Liver (tissue), 9 donors: ENCODE data around the gene OAS1. TPM values are rescaled to one million over a fixed set of nuclear protein-coding genes. Genes with fewer than 3 reads are reported as not detected.

ENCODE experiments used
- DNase-seq: peaks from one replicate; pipeline ENCODE4 v3.0.0-alpha.2; 2017; ENCODE audit warnings: low spot score
- H3K27ac ChIP-seq, 2 donors: one replicate each; pipeline ENCODE4 v1.7.0; 2013; ENCODE audit warnings: inconsistent platforms in 2 of 2, low read length in 2 of 2, control low read depth in 1 of 2, low read depth in 1 of 2, mild to moderate bottlenecking in 1 of 2
- H3K27me3 ChIP-seq, 4 donors: one replicate each; pipeline versions ENCODE4 v1.6.1 to v1.7.0; 2013; ENCODE audit warnings: low read length in 3 of 4, inconsistent platforms in 1 of 4, mild to moderate bottlenecking in 1 of 4, moderate library complexity in 1 of 4; ENCODE audit not compliant: control insufficient read depth in 4 of 4, insufficient read depth in 4 of 4
- H3K36me3 ChIP-seq, 4 donors: one replicate each; pipeline versions ENCODE4 v1.6.1 to v1.7.0; 2013; ENCODE audit warnings: low read length in 3 of 4, mild to moderate bottlenecking in 3 of 4, low read depth in 1 of 4, moderate library complexity in 1 of 4; ENCODE audit not compliant: control insufficient read depth in 4 of 4, insufficient read depth in 3 of 4
- H3K4me1 ChIP-seq, 4 donors: one replicate each; pipeline versions ENCODE4 v1.6.1 to v1.7.0; 2013; ENCODE audit warnings: low read length in 3 of 4, mild to moderate bottlenecking in 3 of 4, moderate library complexity in 1 of 4; ENCODE audit not compliant: control insufficient read depth in 4 of 4, insufficient read depth in 4 of 4
- H3K4me3 ChIP-seq, 3 donors: one replicate each; pipeline versions ENCODE4 v1.6.1 to v1.7.0; 2013; ENCODE audit warnings: low read length in 3 of 3, control low read depth in 1 of 3, low read depth in 1 of 3, mild to moderate bottlenecking in 1 of 3
- H3K9ac ChIP-seq, 2 donors: one replicate each; pipeline ENCODE4 v1.7.0; 2013; ENCODE audit warnings: low read length in 2 of 2, mild to moderate bottlenecking in 2 of 2, moderate library complexity in 2 of 2, control low read depth in 1 of 2, low read depth in 1 of 2
- H3K9me3 ChIP-seq, 4 donors: one replicate each; pipeline versions ENCODE4 v1.6.1 to v1.7.0; 2013; ENCODE audit warnings: low read length in 3 of 4; ENCODE audit not compliant: control insufficient read depth in 4 of 4
- EGR1 ChIP-seq, 2 donors: IDR thresholded peaks; 2 replicates each; pipeline ENCODE4 v1.6.1; 2016 to 2018; ENCODE audit warnings: antibody characterized with exemption in 2 of 2, low read depth in 2 of 2
- FOXA1 ChIP-seq: IDR thresholded peaks from 2 replicates; pipeline ENCODE4 v1.6.1; 2016; ENCODE audit warnings: antibody characterized with exemption
- FOXA2 ChIP-seq: IDR thresholded peaks from 2 replicates; pipeline ENCODE4 v1.6.1; 2016; ENCODE audit warnings: antibody characterized with exemption
- GABPA ChIP-seq, 2 donors: IDR thresholded peaks in 1 of 2; conservative IDR thresholded peaks in 1 of 2; 2 replicates each; pipeline ENCODE4 v1.6.1; 2016; ENCODE audit warnings: antibody characterized with exemption in 2 of 2, mild to moderate bottlenecking in 1 of 2, moderate library complexity in 1 of 2
- HNF4A ChIP-seq, 2 donors: conservative IDR thresholded peaks; 2 replicates each; pipeline ENCODE4 v1.6.1; 2016; ENCODE audit warnings: antibody characterized with exemption in 2 of 2, mild to moderate bottlenecking in 2 of 2
- HNF4G ChIP-seq: IDR thresholded peaks from 2 replicates; pipeline ENCODE4 v1.6.1; 2016; ENCODE audit warnings: antibody characterized with exemption
- JUND ChIP-seq, 2 donors: IDR thresholded peaks; 2 replicates each; pipeline ENCODE4 v1.6.1; 2016; ENCODE audit warnings: antibody characterized with exemption in 2 of 2
- MAX ChIP-seq: IDR thresholded peaks from 2 replicates; pipeline ENCODE4 v1.6.1; 2016; ENCODE audit warnings: antibody characterized with exemption
- NR2F2 ChIP-seq: IDR thresholded peaks from 2 replicates; pipeline ENCODE4 v1.6.1; 2016; ENCODE audit warnings: antibody characterized with exemption
- RAD21 ChIP-seq, 2 donors: IDR thresholded peaks; 2 replicates each; pipeline ENCODE4 v1.6.1; 2016; ENCODE audit warnings: antibody characterized with exemption in 2 of 2, mild to moderate bottlenecking in 2 of 2
- RXRA ChIP-seq, 2 donors: IDR thresholded peaks; 2 replicates each; pipeline ENCODE4 v1.6.1; 2017 to 2018; ENCODE audit warnings: antibody characterized with exemption in 2 of 2, mild to moderate bottlenecking in 1 of 2
- SP1 ChIP-seq: IDR thresholded peaks from 2 replicates; pipeline ENCODE4 v1.6.1; 2018; ENCODE audit warnings: antibody characterized with exemption, mild to moderate bottlenecking
- TAF1 ChIP-seq: conservative IDR thresholded peaks from 2 replicates; pipeline ENCODE4 v1.6.1; 2016; ENCODE audit warnings: antibody characterized with exemption, mild to moderate bottlenecking
- YY1 ChIP-seq: IDR thresholded peaks from 2 replicates; pipeline ENCODE4 v1.6.1; 2016; ENCODE audit warnings: antibody characterized with exemption, mild to moderate bottlenecking
- ZBTB33 ChIP-seq: IDR thresholded peaks from 2 replicates; pipeline ENCODE4 v1.6.1; 2016; ENCODE audit warnings: antibody characterized with exemption
- WGBS: extraction: QIAGEN DNeasy Blood & Tissue Kit; methylation state at CpG from one replicate; pipeline ENCODE4 v1.1.7; 2013; 5-methylcytosine and 5-hydroxymethylcytosine counted together
- polyA plus RNA-seq, 2 donors: library from polyadenylated mRNA; stranded (reverse) in 1 of 2; unstranded in 1 of 2; fragments of 200-250 nt in 1 of 2; fragments of >200 nt in 1 of 2; fragmentation: Nextera tagmentation in 1 of 2; extraction: Ambion mirVana in 1 of 2; gene quantifications; one replicate each; pipeline versions ENCODE4 v1.2.1 to v1.2.3, GENCODE V29; 2013 to 2015
- total RNA-seq, 2 donors: library from RNA; depleted of rRNA; stranded (reverse); fragments of >200 nt; gene quantifications; one replicate each; pipeline ENCODE4 v1.2.3, GENCODE V29; 2014
- TF ChIP-seq, protein P1 (sequence below): IDR thresholded peaks from 2 replicates; pipeline ENCODE4 v1.6.1; 2016; ENCODE audit warnings: antibody characterized with exemption
- TF ChIP-seq, protein P2 (sequence below): IDR thresholded peaks from 2 replicates; pipeline ENCODE4 v1.6.1; 2016; ENCODE audit warnings: antibody characterized with exemption, mild to moderate bottlenecking
- TF ChIP-seq, protein P3 (sequence below): fragments of 150-350 bp; IDR thresholded peaks from 2 replicates; pipeline ENCODE4 v1.5.1; 2017; ENCODE audit warnings: improper control_type of control experiment, low read depth, low read length; ENCODE audit not compliant: missing input control
- donor health status: healthy.
- donor health status: healthy.
- donor health status: healthy.
- donor health status: healthy.
- donor health status: healthy.

Gene OAS1
- 10 to 100 TPM; 20.5 to 22.0 TPM for total RNA-seq
- polyA plus RNA-seq = 10 to 100 TPM; 24.9 to 26.0 TPM

GRCh38 chr12:112906712-112907414, at the start of gene OAS1:
OAS1 (plus strand) TSS chr12:112906962; CDS start chr12:112907040, 78 bp downstream.
- peak within 1 kb of the TSS; percentile 74 to 92 for H3K27ac ChIP-seq
- H3K27me3 ChIP-seq = no peaks in the 10 kb centered on the region
- peak within 1 kb of the TSS; percentile 61 to 91 (median 63) for H3K4me3 ChIP-seq
- H3K9ac ChIP-seq = peak within 1 kb of the TSS; percentile 24 to 60
- TF ChIP-seq JUND (IDR thresholded peaks at IDR 0.05) = peak; percentile 49 to 79
- TF ChIP-seq FOXA1 = peak; percentile 50
- TF ChIP-seq RAD21 (IDR thresholded peaks at IDR 0.05) = peak; percentile 49 to 63
- peak; percentile 25 for TF ChIP-seq FOXA2
- TF ChIP-seq ZBTB33 = peak; percentile 73
- TF ChIP-seq HNF4G = peak; percentile 54
- TF ChIP-seq, protein P1, sequence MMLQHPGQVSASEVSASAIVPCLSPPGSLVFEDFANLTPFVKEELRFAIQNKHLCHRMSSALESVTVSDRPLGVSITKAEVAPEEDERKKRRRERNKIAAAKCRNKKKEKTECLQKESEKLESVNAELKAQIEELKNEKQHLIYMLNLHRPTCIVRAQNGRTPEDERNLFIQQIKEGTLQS = no peak
- peak; percentile 97 for TF ChIP-seq NR2F2
- TF ChIP-seq, protein P2, sequence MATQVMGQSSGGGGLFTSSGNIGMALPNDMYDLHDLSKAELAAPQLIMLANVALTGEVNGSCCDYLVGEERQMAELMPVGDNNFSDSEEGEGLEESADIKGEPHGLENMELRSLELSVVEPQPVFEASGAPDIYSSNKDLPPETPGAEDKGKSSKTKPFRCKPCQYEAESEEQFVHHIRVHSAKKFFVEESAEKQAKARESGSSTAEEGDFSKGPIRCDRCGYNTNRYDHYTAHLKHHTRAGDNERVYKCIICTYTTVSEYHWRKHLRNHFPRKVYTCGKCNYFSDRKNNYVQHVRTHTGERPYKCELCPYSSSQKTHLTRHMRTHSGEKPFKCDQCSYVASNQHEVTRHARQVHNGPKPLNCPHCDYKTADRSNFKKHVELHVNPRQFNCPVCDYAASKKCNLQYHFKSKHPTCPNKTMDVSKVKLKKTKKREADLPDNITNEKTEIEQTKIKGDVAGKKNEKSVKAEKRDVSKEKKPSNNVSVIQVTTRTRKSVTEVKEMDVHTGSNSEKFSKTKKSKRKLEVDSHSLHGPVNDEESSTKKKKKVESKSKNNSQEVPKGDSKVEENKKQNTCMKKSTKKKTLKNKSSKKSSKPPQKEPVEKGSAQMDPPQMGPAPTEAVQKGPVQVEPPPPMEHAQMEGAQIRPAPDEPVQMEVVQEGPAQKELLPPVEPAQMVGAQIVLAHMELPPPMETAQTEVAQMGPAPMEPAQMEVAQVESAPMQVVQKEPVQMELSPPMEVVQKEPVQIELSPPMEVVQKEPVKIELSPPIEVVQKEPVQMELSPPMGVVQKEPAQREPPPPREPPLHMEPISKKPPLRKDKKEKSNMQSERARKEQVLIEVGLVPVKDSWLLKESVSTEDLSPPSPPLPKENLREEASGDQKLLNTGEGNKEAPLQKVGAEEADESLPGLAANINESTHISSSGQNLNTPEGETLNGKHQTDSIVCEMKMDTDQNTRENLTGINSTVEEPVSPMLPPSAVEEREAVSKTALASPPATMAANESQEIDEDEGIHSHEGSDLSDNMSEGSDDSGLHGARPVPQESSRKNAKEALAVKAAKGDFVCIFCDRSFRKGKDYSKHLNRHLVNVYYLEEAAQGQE = peak; percentile 97
- peak; percentile 91 to 96 for TF ChIP-seq RXRA (IDR thresholded peaks at IDR 0.05)
- TF ChIP-seq TAF1 = peak; percentile 86
- TF ChIP-seq GABPA (IDR thresholded peaks at IDR 0.05 in 1 of 2, conservative IDR thresholded peaks at IDR 0.05 in 1 of 2) = peak in 1 of 2 donors; percentile 68
- TF ChIP-seq SP1 = peak; percentile 96
- TF ChIP-seq YY1 = peak; percentile 69
- TF ChIP-seq, protein P3, sequence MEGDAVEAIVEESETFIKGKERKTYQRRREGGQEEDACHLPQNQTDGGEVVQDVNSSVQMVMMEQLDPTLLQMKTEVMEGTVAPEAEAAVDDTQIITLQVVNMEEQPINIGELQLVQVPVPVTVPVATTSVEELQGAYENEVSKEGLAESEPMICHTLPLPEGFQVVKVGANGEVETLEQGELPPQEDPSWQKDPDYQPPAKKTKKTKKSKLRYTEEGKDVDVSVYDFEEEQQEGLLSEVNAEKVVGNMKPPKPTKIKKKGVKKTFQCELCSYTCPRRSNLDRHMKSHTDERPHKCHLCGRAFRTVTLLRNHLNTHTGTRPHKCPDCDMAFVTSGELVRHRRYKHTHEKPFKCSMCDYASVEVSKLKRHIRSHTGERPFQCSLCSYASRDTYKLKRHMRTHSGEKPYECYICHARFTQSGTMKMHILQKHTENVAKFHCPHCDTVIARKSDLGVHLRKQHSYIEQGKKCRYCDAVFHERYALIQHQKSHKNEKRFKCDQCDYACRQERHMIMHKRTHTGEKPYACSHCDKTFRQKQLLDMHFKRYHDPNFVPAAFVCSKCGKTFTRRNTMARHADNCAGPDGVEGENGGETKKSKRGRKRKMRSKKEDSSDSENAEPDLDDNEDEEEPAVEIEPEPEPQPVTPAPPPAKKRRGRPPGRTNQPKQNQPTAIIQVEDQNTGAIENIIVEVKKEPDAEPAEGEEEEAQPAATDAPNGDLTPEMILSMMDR = no peak
- peak; percentile 99 for TF ChIP-seq MAX
- peak in 1 of 2 donors; percentile 94 for TF ChIP-seq EGR1 (IDR thresholded peaks at IDR 0.05; ENCODE audit: low read depth in 2 of 2)
- peak; percentile 88 to 93 for TF ChIP-seq HNF4A (conservative IDR thresholded peaks at IDR 0.05)
- H3K4me1 ChIP-seq = peaks cover 5 to 35% (median 33%) of the 10 kb centered on the region in 4 donors
- no peaks in the 10 kb centered on the region for H3K9me3 ChIP-seq
- WGBS = 2% methylated on average over 4 of the region's 4 CpGs
- no peak for DNase-seq
- peaks cover 4 to 8% (median 7%) of the 10 kb centered on the region in 4 donors for H3K36me3 ChIP-seq
